HL-60 (cell line): Measurements from ENCODE around the gene DGAT2L6.

ENCODE experiments used
- CTCF ChIP-seq: IDR thresholded peaks from one replicate; pipeline ENCODE4 v1.5.1; 2011; ENCODE audit warnings: low read length, control low read depth, inconsistent platforms; ENCODE audit not compliant: insufficient read depth
- POLR2AphosphoS5 ChIP-seq: IDR thresholded peaks from 2 replicates; pipeline ENCODE4 v1.6.1; 2012; ENCODE audit warnings: low read depth
- TF ChIP-seq, protein P1 (sequence below): IDR thresholded peaks from 2 replicates; pipeline ENCODE4 v1.6.1; 2012; ENCODE audit warnings: low read depth; ENCODE audit not compliant: insufficient replicate concordance

- TF ChIP-seq CTCF (no peak), POLR2AphosphoS5 (no peak)
- TF ChIP-seq, protein P1, sequence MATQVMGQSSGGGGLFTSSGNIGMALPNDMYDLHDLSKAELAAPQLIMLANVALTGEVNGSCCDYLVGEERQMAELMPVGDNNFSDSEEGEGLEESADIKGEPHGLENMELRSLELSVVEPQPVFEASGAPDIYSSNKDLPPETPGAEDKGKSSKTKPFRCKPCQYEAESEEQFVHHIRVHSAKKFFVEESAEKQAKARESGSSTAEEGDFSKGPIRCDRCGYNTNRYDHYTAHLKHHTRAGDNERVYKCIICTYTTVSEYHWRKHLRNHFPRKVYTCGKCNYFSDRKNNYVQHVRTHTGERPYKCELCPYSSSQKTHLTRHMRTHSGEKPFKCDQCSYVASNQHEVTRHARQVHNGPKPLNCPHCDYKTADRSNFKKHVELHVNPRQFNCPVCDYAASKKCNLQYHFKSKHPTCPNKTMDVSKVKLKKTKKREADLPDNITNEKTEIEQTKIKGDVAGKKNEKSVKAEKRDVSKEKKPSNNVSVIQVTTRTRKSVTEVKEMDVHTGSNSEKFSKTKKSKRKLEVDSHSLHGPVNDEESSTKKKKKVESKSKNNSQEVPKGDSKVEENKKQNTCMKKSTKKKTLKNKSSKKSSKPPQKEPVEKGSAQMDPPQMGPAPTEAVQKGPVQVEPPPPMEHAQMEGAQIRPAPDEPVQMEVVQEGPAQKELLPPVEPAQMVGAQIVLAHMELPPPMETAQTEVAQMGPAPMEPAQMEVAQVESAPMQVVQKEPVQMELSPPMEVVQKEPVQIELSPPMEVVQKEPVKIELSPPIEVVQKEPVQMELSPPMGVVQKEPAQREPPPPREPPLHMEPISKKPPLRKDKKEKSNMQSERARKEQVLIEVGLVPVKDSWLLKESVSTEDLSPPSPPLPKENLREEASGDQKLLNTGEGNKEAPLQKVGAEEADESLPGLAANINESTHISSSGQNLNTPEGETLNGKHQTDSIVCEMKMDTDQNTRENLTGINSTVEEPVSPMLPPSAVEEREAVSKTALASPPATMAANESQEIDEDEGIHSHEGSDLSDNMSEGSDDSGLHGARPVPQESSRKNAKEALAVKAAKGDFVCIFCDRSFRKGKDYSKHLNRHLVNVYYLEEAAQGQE, result no peak
Observed at GRCh38 chrX:70247252-70247651, 70.0 kb downstream of the DGAT2L6 start.
